PC-9 (cell line): ENCODE data around the gene MOB3B. TPM values are rescaled to one million over a fixed set of nuclear protein-coding genes. Genes with fewer than 3 reads are reported as not detected.
A peak's percentile ranks its signal among the peaks of the same experiment; 100 is the strongest.
"Not testable (repeated sequence)": the region's sequence is repeated elsewhere in the genome, so short reads cannot be mapped to it uniquely, and the experiment has no call there.

Experiments
- BruUV-seq: library from RNA; stranded (reverse); fragments of 400-500 nt; replicated peaks from 2 replicates; lab custom pipeline; 2021; lab: Mats Ljungman, UMichigan
- CTCF ChIA-PET: fragments of 300-600 bp; sonication (Branson Sonifier 250); formaldehyde crosslinking; loops from one replicate; lab custom pipeline; 2022; ENCODE audit warnings: antibody characterized with exemption; lab: Charles Lee
- POLR2A ChIA-PET: fragments of 300-600 bp; sonication (Branson Sonifier 250); formaldehyde crosslinking; loops from one replicate; lab custom pipeline; 2022; ENCODE audit warnings: antibody characterized with exemption; ENCODE audit not compliant: unreplicated experiment; lab: Charles Lee
- DNase-seq, 2 experiments: peaks; one replicate each; pipeline versions ENCODE4 v3.0.0 to v3.0.0-alpha.2; 2015 to 2022; ENCODE audit warnings: mixed read lengths in 1 of 2
- H2AFZ ChIP-seq: fragments of 200-600 bp; sonication (generic); 2 replicates; pipeline ENCODE4 v1.8.1; 2017; ENCODE audit warnings: antibody characterized with exemption
- H3F3A ChIP-seq: fragments of 200-600 bp; sonication (generic); 2 replicates; pipeline ENCODE4 v1.8.1; 2017; ENCODE audit warnings: antibody characterized with exemption, mild to moderate bottlenecking, low read depth; ENCODE audit not compliant: insufficient read depth
- H3K27ac ChIP-seq: fragments of 200-600 bp; sonication (generic); 2 replicates; pipeline ENCODE4 v1.6.1; 2016; ENCODE audit warnings: mixed run types
- H3K27me3 ChIP-seq: fragments of 200-600 bp; sonication (generic); 2 replicates; pipeline ENCODE4 v1.6.1; 2016; ENCODE audit warnings: low read depth, mixed run types; ENCODE audit not compliant: insufficient read depth
- H3K36me3 ChIP-seq: fragments of 200-600 bp; sonication (generic); 2 replicates; pipeline ENCODE4 v1.6.1; 2016; ENCODE audit warnings: low read depth, mixed run types
- H3K4me1 ChIP-seq: fragments of 200-600 bp; sonication (generic); replicated peaks from 2 replicates; pipeline ENCODE4 v1.6.1; 2016; ENCODE audit warnings: mixed run types; ENCODE audit not compliant: insufficient read depth
- H3K4me2 ChIP-seq: fragments of 200-600 bp; sonication (generic); 2 replicates; pipeline ENCODE4 v1.6.1; 2017; ENCODE audit warnings: mixed run types
- H3K4me3 ChIP-seq: fragments of 200-600 bp; sonication (generic); 2 replicates; pipeline ENCODE4 v1.6.1; 2016; ENCODE audit warnings: mixed run types
- H3K79me2 ChIP-seq: fragments of 200-600 bp; sonication (generic); 2 replicates; pipeline ENCODE4 v1.6.1; 2017; ENCODE audit warnings: low read depth, mixed run types
- H3K9me2 ChIP-seq: fragments of 200-600 bp; sonication (generic); 2 replicates; pipeline ENCODE4 v1.8.1; 2017; ENCODE audit warnings: mild to moderate bottlenecking; ENCODE audit not compliant: insufficient read depth
- H3K9me3 ChIP-seq: fragments of 200-600 bp; sonication (generic); 2 replicates; pipeline ENCODE4 v1.8.1; 2016; ENCODE audit warnings: low read depth; ENCODE audit not compliant: insufficient read depth
- H4K20me1 ChIP-seq: fragments of 200-600 bp; sonication (generic); 2 replicates; pipeline ENCODE4 v1.8.1; 2017; ENCODE audit not compliant: insufficient read depth
- CTCF ChIP-seq: fragments of 200-600 bp; sonication (generic); conservative IDR thresholded peaks from 2 replicates; pipeline ENCODE4 v1.6.1; 2017; ENCODE audit warnings: mixed run types, antibody characterized with exemption, mild to moderate bottlenecking, moderate library complexity
- EZH2 ChIP-seq: fragments of 200-600 bp; sonication (generic); IDR thresholded peaks from 2 replicates; pipeline ENCODE4 v1.8.0; 2017; ENCODE audit warnings: antibody characterized with exemption, low read depth
- intact Hi-C: fragments of 100-400 bp; cut with micrococcal nuclease; formaldehyde crosslinking; loops from one replicate; pipeline ENCODE4 v1.10.0; 2022; ENCODE audit not compliant: unreplicated experiment
- total RNA-seq: library from RNA; stranded (reverse); gene quantifications from 2 replicates; pipeline ENCODE4 v1.2.3, GENCODE V29; 2021

The MOB3B gene
- total RNA-seq, 1 experiment from 2014 or later, result 4.4 TPM

GRCh38 chr9:27503623-27504022 lies 26.0 kb downstream of the MOB3B start:
- POLR2A ChIA-PET, result no interaction called here
- intact Hi-C loops, result no loop called here
- no peak overlapping the region for H3K4me2 ChIP-seq
- no peaks in the 10 kb centered on the region; the same call in 1 of the 2 replicates for H3K4me1 ChIP-seq
- H3K79me2 ChIP-seq, result no peaks in the 10 kb centered on the region
- H3K9me3 ChIP-seq, result no peaks in the 10 kb centered on the region
- H3K9me2 ChIP-seq, result no peaks in the 10 kb centered on the region
- CTCF ChIA-PET, result no interaction called here
- no peaks in the 10 kb centered on the region for H3K27me3 ChIP-seq
- H3K27ac ChIP-seq, result no peak overlapping the region
- H4K20me1 ChIP-seq, result no peaks in the 10 kb centered on the region
- H3K36me3 ChIP-seq, result no peaks in the 10 kb centered on the region
- no peak overlapping the region for H3K4me3 ChIP-seq
- DNase-seq, result no peak
- no TSS peak for BruUV-seq
- no peaks in the 10 kb centered on the region for H3F3A ChIP-seq
- no peak overlapping the region for H2AFZ ChIP-seq
- no peak for TF ChIP-seq CTCF
- no peak for TF ChIP-seq EZH2

DNA sequence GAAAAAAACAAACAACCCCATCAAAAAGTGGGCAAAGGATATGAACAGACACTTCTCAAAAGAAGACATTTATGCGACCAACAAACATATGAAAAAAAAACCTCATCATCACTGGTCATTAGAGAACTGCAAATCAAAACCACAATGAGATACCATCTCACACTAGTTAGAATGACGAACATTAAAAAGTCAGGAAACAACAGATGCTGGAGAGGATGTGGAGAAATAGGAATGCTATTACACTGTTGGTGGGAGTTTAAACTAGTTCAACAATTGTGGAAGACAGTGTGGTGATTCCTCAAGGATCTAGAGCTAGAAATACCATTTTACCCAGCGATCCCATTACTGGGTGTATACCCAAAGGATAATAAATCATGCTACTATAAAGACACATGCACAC lies 28.7 kb downstream of the MOB3B start:
- not testable (repeated sequence) for BruUV-seq

DNA sequence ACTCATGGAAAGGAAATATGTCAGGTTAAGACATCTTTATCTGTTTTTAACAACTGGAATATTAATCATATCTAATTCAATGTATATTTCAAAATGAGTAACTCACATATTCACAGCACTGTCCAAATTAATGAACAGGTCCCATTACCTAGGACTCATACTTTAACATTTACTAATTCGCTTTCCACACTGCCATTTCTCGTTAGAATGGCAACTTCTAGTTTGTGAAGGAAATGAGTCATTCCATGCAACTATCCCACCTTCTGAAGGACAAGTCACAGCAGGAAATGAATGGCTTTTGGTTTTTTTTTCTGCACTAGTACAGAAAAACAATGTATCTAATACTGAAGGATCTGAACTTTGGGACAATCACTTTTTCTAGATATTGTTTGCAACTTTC lies 30.2 kb downstream of the MOB3B start:
- H4K20me1 ChIP-seq, result no peaks in the 10 kb centered on the region
- no peaks in the 10 kb centered on the region for H3K27me3 ChIP-seq
- no peaks in the 10 kb centered on the region for H3K79me2 ChIP-seq
- ChIA-PET POLR2A (interaction anchor here (0.7 kb wide), 2 partner anchors 14 to 893 kb away, joined by 3 read pairs; no protein-coding TSS in a partner anchor), CTCF (no interaction called here)
- peak overlapping the region; percentile 35; the same call in 1 of the 2 replicates for H3K27ac ChIP-seq
- H2AFZ ChIP-seq, result no peak overlapping the region
- H3K36me3 ChIP-seq, result no peaks in the 10 kb centered on the region
- no peak overlapping the region for H3K4me3 ChIP-seq
- 0 out of 2 replicates have a peak overlapping the region, but pooled peaks have one; percentile 28 for H3K4me2 ChIP-seq
- DNase-seq, result peak in 1 of 2 experiments; percentile 45
- H3K9me2 ChIP-seq, result no peaks in the 10 kb centered on the region
- no TSS peak for BruUV-seq
- H3F3A ChIP-seq, result no peaks in the 10 kb centered on the region
- H3K9me3 ChIP-seq, result no peaks in the 10 kb centered on the region
- TF ChIP-seq CTCF (no peak), EZH2 (no peak)
- intact Hi-C loops, result no loop called here
- H3K4me1 ChIP-seq, result no peaks in the 10 kb centered on the region; the same call in 1 of the 2 replicates

More for the DNA sequence above, 28.7 kb downstream of the MOB3B start:
- H2AFZ ChIP-seq, H3K4me2 ChIP-seq, DNase-seq, H3K4me3 ChIP-seq, H3K9me2 ChIP-seq, H3K79me2 ChIP-seq, CTCF ChIA-PET, H4K20me1 ChIP-seq, intact Hi-C loops, H3F3A ChIP-seq, H3K27ac ChIP-seq, H3K4me1 ChIP-seq, H3K9me3 ChIP-seq, H3K27me3 ChIP-seq, H3K36me3 ChIP-seq, POLR2A ChIA-PET: not testable (repeated sequence)

- H3K9me2 ChIP-seq, result no peaks in the 10 kb centered on the region
- no peak overlapping the region for H2AFZ ChIP-seq
- no peaks in the 10 kb centered on the region; the same call in 1 of the 2 replicates for H3K4me1 ChIP-seq
- no TSS peak for BruUV-seq
- no peaks in the 10 kb centered on the region for H3K27me3 ChIP-seq
- H3F3A ChIP-seq, result no peaks in the 10 kb centered on the region
- H3K9me3 ChIP-seq, result no peaks in the 10 kb centered on the region
- POLR2A ChIA-PET, result no interaction called here
- no peaks in the 10 kb centered on the region for H4K20me1 ChIP-seq
- TF ChIP-seq EZH2 (no peak), CTCF (no peak)
- intact Hi-C loops, result no loop called here
- H3K79me2 ChIP-seq, result no peaks in the 10 kb centered on the region
- no peak for DNase-seq
- H3K4me3 ChIP-seq, result no peak overlapping the region
- no peak overlapping the region for H3K4me2 ChIP-seq
- CTCF ChIA-PET, result no interaction called here
- no peak overlapping the region for H3K27ac ChIP-seq
- H3K36me3 ChIP-seq, result no peaks in the 10 kb centered on the region
Observed at GRCh38 chr9:27497883-27498417, 31.7 kb downstream of the MOB3B start.
